Liver (tissue), 9 donors: ENCODE data around the gene CDCP1. TPM values are rescaled to one million over a fixed set of nuclear protein-coding genes. Genes with fewer than 3 reads are reported as not detected.

Source experiments
- DNase-seq: peaks from one replicate; pipeline ENCODE4 v3.0.0-alpha.2; 2017; ENCODE audit warnings: low spot score
- H3K27ac ChIP-seq, 2 donors: one replicate each; pipeline ENCODE4 v1.7.0; 2013; ENCODE audit warnings: inconsistent platforms in 2 of 2, low read length in 2 of 2, control low read depth in 1 of 2, low read depth in 1 of 2, mild to moderate bottlenecking in 1 of 2
- H3K27me3 ChIP-seq, 4 donors: one replicate each; pipeline versions ENCODE4 v1.6.1 to v1.7.0; 2013; ENCODE audit warnings: low read length in 3 of 4, inconsistent platforms in 1 of 4, mild to moderate bottlenecking in 1 of 4, moderate library complexity in 1 of 4; ENCODE audit not compliant: control insufficient read depth in 4 of 4, insufficient read depth in 4 of 4
- H3K36me3 ChIP-seq, 4 donors: one replicate each; pipeline versions ENCODE4 v1.6.1 to v1.7.0; 2013; ENCODE audit warnings: low read length in 3 of 4, mild to moderate bottlenecking in 3 of 4, low read depth in 1 of 4, moderate library complexity in 1 of 4; ENCODE audit not compliant: control insufficient read depth in 4 of 4, insufficient read depth in 3 of 4
- H3K4me1 ChIP-seq, 4 donors: one replicate each; pipeline versions ENCODE4 v1.6.1 to v1.7.0; 2013; ENCODE audit warnings: low read length in 3 of 4, mild to moderate bottlenecking in 3 of 4, moderate library complexity in 1 of 4; ENCODE audit not compliant: control insufficient read depth in 4 of 4, insufficient read depth in 4 of 4
- H3K4me3 ChIP-seq, 3 donors: one replicate each; pipeline versions ENCODE4 v1.6.1 to v1.7.0; 2013; ENCODE audit warnings: low read length in 3 of 3, control low read depth in 1 of 3, low read depth in 1 of 3, mild to moderate bottlenecking in 1 of 3
- H3K9ac ChIP-seq, 2 donors: one replicate each; pipeline ENCODE4 v1.7.0; 2013; ENCODE audit warnings: low read length in 2 of 2, mild to moderate bottlenecking in 2 of 2, moderate library complexity in 2 of 2, control low read depth in 1 of 2, low read depth in 1 of 2
- H3K9me3 ChIP-seq, 4 donors: one replicate each; pipeline versions ENCODE4 v1.6.1 to v1.7.0; 2013; ENCODE audit warnings: low read length in 3 of 4; ENCODE audit not compliant: control insufficient read depth in 4 of 4
- ATF3 ChIP-seq: IDR thresholded peaks from 2 replicates; pipeline ENCODE4 v1.6.1; 2016; ENCODE audit warnings: antibody characterized with exemption
- EGR1 ChIP-seq, 2 donors: IDR thresholded peaks; 2 replicates each; pipeline ENCODE4 v1.6.1; 2016 to 2018; ENCODE audit warnings: antibody characterized with exemption in 2 of 2, low read depth in 2 of 2
- FOXA1 ChIP-seq: IDR thresholded peaks from 2 replicates; pipeline ENCODE4 v1.6.1; 2016; ENCODE audit warnings: antibody characterized with exemption
- FOXA2 ChIP-seq: IDR thresholded peaks from 2 replicates; pipeline ENCODE4 v1.6.1; 2016; ENCODE audit warnings: antibody characterized with exemption
- GABPA ChIP-seq, 2 donors: IDR thresholded peaks in 1 of 2; conservative IDR thresholded peaks in 1 of 2; 2 replicates each; pipeline ENCODE4 v1.6.1; 2016; ENCODE audit warnings: antibody characterized with exemption in 2 of 2, mild to moderate bottlenecking in 1 of 2, moderate library complexity in 1 of 2
- HNF4A ChIP-seq, 2 donors: conservative IDR thresholded peaks; 2 replicates each; pipeline ENCODE4 v1.6.1; 2016; ENCODE audit warnings: antibody characterized with exemption in 2 of 2, mild to moderate bottlenecking in 2 of 2
- HNF4G ChIP-seq: IDR thresholded peaks from 2 replicates; pipeline ENCODE4 v1.6.1; 2016; ENCODE audit warnings: antibody characterized with exemption
- JUND ChIP-seq, 2 donors: IDR thresholded peaks; 2 replicates each; pipeline ENCODE4 v1.6.1; 2016; ENCODE audit warnings: antibody characterized with exemption in 2 of 2
- MAX ChIP-seq: IDR thresholded peaks from 2 replicates; pipeline ENCODE4 v1.6.1; 2016; ENCODE audit warnings: antibody characterized with exemption
- NR2F2 ChIP-seq: IDR thresholded peaks from 2 replicates; pipeline ENCODE4 v1.6.1; 2016; ENCODE audit warnings: antibody characterized with exemption
- RAD21 ChIP-seq, 2 donors: IDR thresholded peaks; 2 replicates each; pipeline ENCODE4 v1.6.1; 2016; ENCODE audit warnings: antibody characterized with exemption in 2 of 2, mild to moderate bottlenecking in 2 of 2
- RXRA ChIP-seq, 2 donors: IDR thresholded peaks; 2 replicates each; pipeline ENCODE4 v1.6.1; 2017 to 2018; ENCODE audit warnings: antibody characterized with exemption in 2 of 2, mild to moderate bottlenecking in 1 of 2
- SP1 ChIP-seq: IDR thresholded peaks from 2 replicates; pipeline ENCODE4 v1.6.1; 2018; ENCODE audit warnings: antibody characterized with exemption, mild to moderate bottlenecking
- TAF1 ChIP-seq: conservative IDR thresholded peaks from 2 replicates; pipeline ENCODE4 v1.6.1; 2016; ENCODE audit warnings: antibody characterized with exemption, mild to moderate bottlenecking
- YY1 ChIP-seq: IDR thresholded peaks from 2 replicates; pipeline ENCODE4 v1.6.1; 2016; ENCODE audit warnings: antibody characterized with exemption, mild to moderate bottlenecking
- ZBTB33 ChIP-seq: IDR thresholded peaks from 2 replicates; pipeline ENCODE4 v1.6.1; 2016; ENCODE audit warnings: antibody characterized with exemption
- WGBS: extraction: QIAGEN DNeasy Blood & Tissue Kit; methylation state at CpG from one replicate; pipeline ENCODE4 v1.1.7; 2013; 5-methylcytosine and 5-hydroxymethylcytosine counted together
- polyA plus RNA-seq, 2 donors: library from polyadenylated mRNA; stranded (reverse) in 1 of 2; unstranded in 1 of 2; fragments of 200-250 nt in 1 of 2; fragments of >200 nt in 1 of 2; fragmentation: Nextera tagmentation in 1 of 2; extraction: Ambion mirVana in 1 of 2; gene quantifications; one replicate each; pipeline versions ENCODE4 v1.2.1 to v1.2.3, GENCODE V29; 2013 to 2015
- total RNA-seq, 2 donors: library from RNA; depleted of rRNA; stranded (reverse); fragments of >200 nt; gene quantifications; one replicate each; pipeline ENCODE4 v1.2.3, GENCODE V29; 2014
- TF ChIP-seq, protein P1 (sequence below): fragments of 150-350 bp; IDR thresholded peaks from 2 replicates; pipeline ENCODE4 v1.5.1; 2017; ENCODE audit warnings: improper control_type of control experiment, low read depth, low read length; ENCODE audit not compliant: missing input control
- TF ChIP-seq, protein P2 (sequence below): IDR thresholded peaks from 2 replicates; pipeline ENCODE4 v1.6.1; 2016; ENCODE audit warnings: antibody characterized with exemption, mild to moderate bottlenecking
- donor health status: healthy.
- donor health status: healthy.
- donor health status: healthy.
- donor health status: healthy.
- donor health status: healthy.

The CDCP1 gene
- total and polyA plus RNA-seq, 4 donors = 0.22 to 0.67 (median 0.45) TPM

- 81% methylated on average over 4 of the region's 4 CpGs for WGBS
These were observed 17.9 kb upstream of the CDCP1 start for GRCh38 chr3:45164056-45164455.

More at GRCh38 chr3:45164056-45164455, 17.9 kb upstream of the CDCP1 start:
- no peaks in the 10 kb centered on the region for H3K9me3 ChIP-seq
- H3K9ac ChIP-seq = no peak overlapping the region
- DNase-seq = no peak
- H3K36me3 ChIP-seq = no peaks in the 10 kb centered on the region
- H3K4me1 ChIP-seq = no peaks in the 10 kb centered on the region
- no peaks in the 10 kb centered on the region for H3K27me3 ChIP-seq
- no peak overlapping the region for H3K27ac ChIP-seq
- H3K4me3 ChIP-seq = no peak overlapping the region
- no peak for TF ChIP-seq GABPA (IDR thresholded peaks at IDR 0.05 in 1 of 2, conservative IDR thresholded peaks at IDR 0.05 in 1 of 2)
- no peak for TF ChIP-seq MAX
- TF ChIP-seq RXRA (IDR thresholded peaks at IDR 0.05) = no peak
- TF ChIP-seq, protein P1, sequence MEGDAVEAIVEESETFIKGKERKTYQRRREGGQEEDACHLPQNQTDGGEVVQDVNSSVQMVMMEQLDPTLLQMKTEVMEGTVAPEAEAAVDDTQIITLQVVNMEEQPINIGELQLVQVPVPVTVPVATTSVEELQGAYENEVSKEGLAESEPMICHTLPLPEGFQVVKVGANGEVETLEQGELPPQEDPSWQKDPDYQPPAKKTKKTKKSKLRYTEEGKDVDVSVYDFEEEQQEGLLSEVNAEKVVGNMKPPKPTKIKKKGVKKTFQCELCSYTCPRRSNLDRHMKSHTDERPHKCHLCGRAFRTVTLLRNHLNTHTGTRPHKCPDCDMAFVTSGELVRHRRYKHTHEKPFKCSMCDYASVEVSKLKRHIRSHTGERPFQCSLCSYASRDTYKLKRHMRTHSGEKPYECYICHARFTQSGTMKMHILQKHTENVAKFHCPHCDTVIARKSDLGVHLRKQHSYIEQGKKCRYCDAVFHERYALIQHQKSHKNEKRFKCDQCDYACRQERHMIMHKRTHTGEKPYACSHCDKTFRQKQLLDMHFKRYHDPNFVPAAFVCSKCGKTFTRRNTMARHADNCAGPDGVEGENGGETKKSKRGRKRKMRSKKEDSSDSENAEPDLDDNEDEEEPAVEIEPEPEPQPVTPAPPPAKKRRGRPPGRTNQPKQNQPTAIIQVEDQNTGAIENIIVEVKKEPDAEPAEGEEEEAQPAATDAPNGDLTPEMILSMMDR = no peak
- no peak for TF ChIP-seq EGR1 (IDR thresholded peaks at IDR 0.05; ENCODE audit: low read depth in 2 of 2)
- no peak for TF ChIP-seq SP1
- no peak for TF ChIP-seq RAD21 (IDR thresholded peaks at IDR 0.05)
- TF ChIP-seq, protein P2, sequence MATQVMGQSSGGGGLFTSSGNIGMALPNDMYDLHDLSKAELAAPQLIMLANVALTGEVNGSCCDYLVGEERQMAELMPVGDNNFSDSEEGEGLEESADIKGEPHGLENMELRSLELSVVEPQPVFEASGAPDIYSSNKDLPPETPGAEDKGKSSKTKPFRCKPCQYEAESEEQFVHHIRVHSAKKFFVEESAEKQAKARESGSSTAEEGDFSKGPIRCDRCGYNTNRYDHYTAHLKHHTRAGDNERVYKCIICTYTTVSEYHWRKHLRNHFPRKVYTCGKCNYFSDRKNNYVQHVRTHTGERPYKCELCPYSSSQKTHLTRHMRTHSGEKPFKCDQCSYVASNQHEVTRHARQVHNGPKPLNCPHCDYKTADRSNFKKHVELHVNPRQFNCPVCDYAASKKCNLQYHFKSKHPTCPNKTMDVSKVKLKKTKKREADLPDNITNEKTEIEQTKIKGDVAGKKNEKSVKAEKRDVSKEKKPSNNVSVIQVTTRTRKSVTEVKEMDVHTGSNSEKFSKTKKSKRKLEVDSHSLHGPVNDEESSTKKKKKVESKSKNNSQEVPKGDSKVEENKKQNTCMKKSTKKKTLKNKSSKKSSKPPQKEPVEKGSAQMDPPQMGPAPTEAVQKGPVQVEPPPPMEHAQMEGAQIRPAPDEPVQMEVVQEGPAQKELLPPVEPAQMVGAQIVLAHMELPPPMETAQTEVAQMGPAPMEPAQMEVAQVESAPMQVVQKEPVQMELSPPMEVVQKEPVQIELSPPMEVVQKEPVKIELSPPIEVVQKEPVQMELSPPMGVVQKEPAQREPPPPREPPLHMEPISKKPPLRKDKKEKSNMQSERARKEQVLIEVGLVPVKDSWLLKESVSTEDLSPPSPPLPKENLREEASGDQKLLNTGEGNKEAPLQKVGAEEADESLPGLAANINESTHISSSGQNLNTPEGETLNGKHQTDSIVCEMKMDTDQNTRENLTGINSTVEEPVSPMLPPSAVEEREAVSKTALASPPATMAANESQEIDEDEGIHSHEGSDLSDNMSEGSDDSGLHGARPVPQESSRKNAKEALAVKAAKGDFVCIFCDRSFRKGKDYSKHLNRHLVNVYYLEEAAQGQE = no peak
- no peak for TF ChIP-seq YY1
- TF ChIP-seq TAF1 = no peak
- TF ChIP-seq HNF4A (conservative IDR thresholded peaks at IDR 0.05) = no peak
- TF ChIP-seq NR2F2 = no peak
- no peak for TF ChIP-seq FOXA1
- no peak for TF ChIP-seq FOXA2
- no peak for TF ChIP-seq ATF3
- no peak for TF ChIP-seq ZBTB33
- TF ChIP-seq JUND (IDR thresholded peaks at IDR 0.05) = no peak
- no peak for TF ChIP-seq HNF4G
